Measurements from ENCODE around the gene PLA2G2A. TPM values are rescaled to one million over a fixed set of nuclear protein-coding genes. Genes with fewer than 3 reads are reported as not detected.

PLA2G2A gene
- total RNA-seq, 1 donor from 2014 or later, result not detected

DNA sequence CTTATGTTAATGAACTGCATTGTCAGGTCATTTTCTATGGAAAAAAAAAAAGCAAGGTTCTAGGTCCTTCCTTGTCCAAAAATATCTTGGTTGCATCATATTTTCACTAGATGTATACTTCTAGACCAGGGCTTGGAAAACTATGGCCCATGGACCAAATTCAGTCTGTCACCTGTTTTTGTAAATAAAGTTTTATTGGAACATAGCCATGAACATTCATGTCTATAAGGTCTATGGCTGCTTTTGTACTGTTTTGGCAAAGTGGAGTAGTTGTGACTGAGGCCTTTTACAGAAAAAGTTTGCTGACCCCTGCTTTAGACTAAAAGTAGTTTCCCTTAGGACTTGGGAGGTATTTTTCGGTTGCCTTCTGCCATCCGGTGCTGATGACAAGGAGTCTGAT, 36.8 kb downstream of the PLA2G2A start:
- POLR2A ChIA-PET, result no interaction called here
- Mint-ChIP-seq H3K4me3 (no peak overlapping the region), H3K9me3 (no peaks in the 10 kb centered on the region), H3K27ac (no peak overlapping the region), H3K27me3 (peaks cover 8% of the 10 kb centered on the region), H3K36me3 (ENCODE audit: low read depth) (no peaks in the 10 kb centered on the region), H3K4me1 (no peaks in the 10 kb centered on the region)
- intact Hi-C loops (cut with micrococcal nuclease), result no loop called here
- no peak for ATAC-seq (ENCODE audit: low read depth)
- TF ChIP-seq, protein P1, sequence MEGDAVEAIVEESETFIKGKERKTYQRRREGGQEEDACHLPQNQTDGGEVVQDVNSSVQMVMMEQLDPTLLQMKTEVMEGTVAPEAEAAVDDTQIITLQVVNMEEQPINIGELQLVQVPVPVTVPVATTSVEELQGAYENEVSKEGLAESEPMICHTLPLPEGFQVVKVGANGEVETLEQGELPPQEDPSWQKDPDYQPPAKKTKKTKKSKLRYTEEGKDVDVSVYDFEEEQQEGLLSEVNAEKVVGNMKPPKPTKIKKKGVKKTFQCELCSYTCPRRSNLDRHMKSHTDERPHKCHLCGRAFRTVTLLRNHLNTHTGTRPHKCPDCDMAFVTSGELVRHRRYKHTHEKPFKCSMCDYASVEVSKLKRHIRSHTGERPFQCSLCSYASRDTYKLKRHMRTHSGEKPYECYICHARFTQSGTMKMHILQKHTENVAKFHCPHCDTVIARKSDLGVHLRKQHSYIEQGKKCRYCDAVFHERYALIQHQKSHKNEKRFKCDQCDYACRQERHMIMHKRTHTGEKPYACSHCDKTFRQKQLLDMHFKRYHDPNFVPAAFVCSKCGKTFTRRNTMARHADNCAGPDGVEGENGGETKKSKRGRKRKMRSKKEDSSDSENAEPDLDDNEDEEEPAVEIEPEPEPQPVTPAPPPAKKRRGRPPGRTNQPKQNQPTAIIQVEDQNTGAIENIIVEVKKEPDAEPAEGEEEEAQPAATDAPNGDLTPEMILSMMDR (IDR thresholded peaks at IDR 0.05), result no peak
- DNase-seq, result no peak
- CTCF ChIA-PET, result no interaction called here

DNA sequence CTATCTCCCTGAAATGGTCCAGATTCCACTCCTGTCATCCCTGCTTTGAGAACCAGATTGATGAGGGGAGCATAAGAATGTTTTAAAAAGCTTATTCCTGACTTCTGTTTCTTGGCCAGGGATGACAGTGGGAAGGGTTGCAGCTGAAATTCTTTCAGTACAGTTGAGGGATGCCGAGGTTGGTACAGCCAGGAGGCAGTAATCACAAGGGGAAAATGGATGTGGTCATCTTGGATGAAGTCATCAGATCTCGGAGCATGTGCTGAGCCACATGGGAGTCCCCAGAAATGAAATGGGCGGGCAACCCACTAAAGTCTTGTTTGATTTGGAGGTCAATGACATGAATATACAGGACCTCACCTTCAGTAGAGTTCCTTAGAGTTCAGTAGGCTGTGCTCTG, 37.3 kb downstream of the PLA2G2A start:
- no peaks in the 10 kb centered on the region for H3K9me3 Mint-ChIP-seq
- TF ChIP-seq, protein P1 (IDR thresholded peaks at IDR 0.05), result no peak
- peaks cover 8% of the 10 kb centered on the region for H3K27me3 Mint-ChIP-seq
- H3K4me1 Mint-ChIP-seq, result no peaks in the 10 kb centered on the region
- H3K36me3 Mint-ChIP-seq (ENCODE audit: low read depth), result no peaks in the 10 kb centered on the region
- intact Hi-C loops (cut with micrococcal nuclease), result no loop called here
- no peak overlapping the region for H3K4me3 Mint-ChIP-seq
- DNase-seq, result no peak
- ATAC-seq (ENCODE audit: low read depth), result no peak
- ChIA-PET CTCF (no interaction called here), POLR2A (no interaction called here)
- no peak overlapping the region for H3K27ac Mint-ChIP-seq

DNA sequence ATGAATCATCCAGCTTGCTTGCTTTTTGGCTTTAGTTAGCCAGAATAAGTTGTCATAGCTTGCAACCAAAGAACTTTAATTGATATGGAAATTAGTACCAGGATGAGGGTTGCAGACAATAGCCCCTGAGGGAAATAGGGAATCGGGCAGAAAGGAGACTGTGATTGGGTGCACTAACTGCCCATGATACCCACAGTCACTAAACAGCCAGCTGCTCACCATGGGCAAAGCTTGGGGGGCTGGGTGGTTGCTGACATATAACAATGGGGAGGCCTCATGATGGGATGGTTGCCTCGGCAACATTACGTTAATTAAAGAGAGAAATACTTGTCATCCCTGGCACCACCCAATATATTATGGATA, 38.2 kb downstream of the PLA2G2A start:
- CTCF ChIA-PET, result no interaction called here
- intact Hi-C loops (cut with micrococcal nuclease), result no loop called here
- Mint-ChIP-seq H3K9me3 (no peaks in the 10 kb centered on the region), H3K27me3 (peaks cover under 1% of the 10 kb centered on the region), H3K27ac (no peak overlapping the region), H3K36me3 (ENCODE audit: low read depth) (no peaks in the 10 kb centered on the region), H3K4me3 (no peak overlapping the region), H3K4me1 (peaks cover 1% of the 10 kb centered on the region)
- POLR2A ChIA-PET, result no interaction called here
- DNase-seq (no peak), ATAC-seq (ENCODE audit: low read depth) (no peak)
- TF ChIP-seq, protein P1 (IDR thresholded peaks at IDR 0.05), result no peak

DNA sequence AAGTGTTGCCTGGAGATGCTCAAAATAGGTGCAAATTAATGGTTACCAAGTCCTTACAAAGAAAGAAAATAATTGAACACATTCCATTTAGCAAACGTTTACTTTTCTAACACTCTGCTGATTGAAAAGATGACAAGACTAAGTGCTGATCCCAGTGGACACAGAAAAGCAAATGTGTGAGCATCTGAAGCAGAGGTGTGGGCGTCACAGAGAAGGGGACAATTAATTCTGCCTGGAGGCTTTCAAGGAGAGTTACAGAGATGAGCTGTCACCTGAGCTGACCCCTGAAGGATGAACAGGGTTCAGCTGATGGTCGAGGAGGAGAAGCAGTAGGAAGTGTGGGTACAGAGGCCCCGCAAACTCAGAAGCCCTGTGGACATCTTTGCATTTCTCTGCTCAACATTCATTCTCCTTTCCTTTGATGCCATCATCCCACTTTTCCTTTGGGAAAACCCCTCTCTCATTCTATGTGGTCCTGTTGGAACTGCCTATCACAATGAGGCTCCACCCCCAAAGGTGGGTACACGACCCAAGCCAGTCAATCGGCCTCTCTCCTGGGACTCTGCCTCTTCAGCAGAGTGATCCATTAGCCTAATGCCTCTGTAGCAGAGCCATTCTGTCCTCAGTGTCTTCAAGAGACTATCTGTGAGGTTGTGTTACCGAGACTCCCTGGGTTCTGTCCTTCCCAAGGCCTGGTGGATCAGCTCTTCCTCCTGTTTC, 38.8 kb downstream of the PLA2G2A start:
- ATAC-seq (ENCODE audit: low read depth) (no peak), DNase-seq (no peak)
- CTCF ChIA-PET, result no interaction called here
- peaks cover 4% of the 10 kb centered on the region for H3K4me1 Mint-ChIP-seq
- POLR2A ChIA-PET, result no interaction called here
- H3K4me3 Mint-ChIP-seq, result no peak overlapping the region
- H3K36me3 Mint-ChIP-seq (ENCODE audit: low read depth), result no peaks in the 10 kb centered on the region
- TF ChIP-seq, protein P1 (IDR thresholded peaks at IDR 0.05), result no peak
- no peaks in the 10 kb centered on the region for H3K9me3 Mint-ChIP-seq
- H3K27ac Mint-ChIP-seq, result no peak overlapping the region
- intact Hi-C loops (cut with micrococcal nuclease), result no loop called here
- no peaks in the 10 kb centered on the region for H3K27me3 Mint-ChIP-seq

DNA sequence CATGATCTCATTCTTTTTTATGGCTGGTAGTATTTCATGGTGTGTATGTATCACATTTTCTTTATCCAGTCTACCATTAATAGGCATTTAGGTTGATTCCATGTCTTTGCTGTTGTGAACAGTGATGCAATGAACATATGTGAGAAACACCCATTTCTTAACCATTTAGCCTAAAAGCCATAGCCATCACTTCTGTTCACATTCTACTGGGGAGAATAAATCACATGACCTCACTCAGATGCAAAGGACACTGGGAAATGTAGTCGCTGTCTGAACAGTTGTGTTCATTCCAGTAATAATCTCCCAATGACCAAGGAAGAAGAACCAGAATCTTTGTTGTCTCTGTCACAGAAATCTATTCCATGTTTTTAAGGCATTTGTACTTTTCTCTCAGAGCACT, 40.9 kb downstream of the PLA2G2A start:
- no peak overlapping the region for H3K4me3 Mint-ChIP-seq
- DNase-seq (no peak), ATAC-seq (ENCODE audit: low read depth) (no peak)
- H3K27me3 Mint-ChIP-seq, result no peaks in the 10 kb centered on the region
- intact Hi-C loops (cut with micrococcal nuclease), result no loop called here
- peaks cover 4% of the 10 kb centered on the region for H3K4me1 Mint-ChIP-seq
- ChIA-PET CTCF (no interaction called here), POLR2A (no interaction called here)
- TF ChIP-seq, protein P1 (IDR thresholded peaks at IDR 0.05), result no peak
- no peaks in the 10 kb centered on the region for H3K36me3 Mint-ChIP-seq (ENCODE audit: low read depth)
- no peak overlapping the region for H3K27ac Mint-ChIP-seq
- no peaks in the 10 kb centered on the region for H3K9me3 Mint-ChIP-seq

Measured in activated B cell treated with CpG ODN at 0.5 μM for 24 hours (primary cell).